Neural cell (in vitro differentiated cells): ENCODE results near the gene UBAC2. TPM values are rescaled to one million over a fixed set of nuclear protein-coding genes. Genes with fewer than 3 reads are reported as not detected.

Source experiments
- H2AFZ ChIP-seq: fragments of 200-600, 300-800 bp; sonication (generic), shearing (Covaris generic); 2 replicates; pipeline ENCODE4 v1.6.0; 2014; ENCODE audit warnings: low read depth, mild to moderate bottlenecking, antibody characterized with exemption, low read length, moderate library complexity
- H3F3A ChIP-seq: fragments of 200-600 bp; shearing (Covaris generic); 2 replicates; pipeline ENCODE4 v1.6.1; 2016; ENCODE audit warnings: mild to moderate bottlenecking, moderate library complexity, mixed read lengths, antibody characterized with exemption, low read length; ENCODE audit not compliant: insufficient read depth, poor library complexity, severe bottlenecking
- H3K27ac ChIP-seq: fragments of 200-600, 300-800 bp; sonication (generic), shearing (Covaris generic); 2 replicates; pipeline ENCODE4 v1.5.1; 2014; ENCODE audit warnings: mild to moderate bottlenecking, low read length, moderate library complexity
- H3K27me3 ChIP-seq: fragments of 300-800, 200-600 bp; sonication (generic), shearing (Covaris generic); 2 replicates; pipeline ENCODE4 v1.6.0; 2014; ENCODE audit warnings: mild to moderate bottlenecking, low read depth, low read length, moderate library complexity; ENCODE audit not compliant: insufficient read depth
- H3K36me3 ChIP-seq: fragments of 300-800, 200-600 bp; sonication (generic), shearing (Covaris generic); 2 replicates; pipeline ENCODE4 v1.5.1; 2014; ENCODE audit warnings: mild to moderate bottlenecking, antibody characterized with exemption, low read length, moderate library complexity; ENCODE audit not compliant: insufficient read depth
- H3K4me2 ChIP-seq: fragments of 300-800, 200-600 bp; sonication (generic), shearing (Covaris generic); 2 replicates; pipeline ENCODE4 v1.6.0; 2014; ENCODE audit warnings: mild to moderate bottlenecking, low read length
- H3K4me3 ChIP-seq: fragments of 300-800, 200-600 bp; sonication (generic), shearing (Covaris generic); 2 replicates; pipeline ENCODE4 v1.5.1; 2014; ENCODE audit warnings: mild to moderate bottlenecking, low read length, moderate library complexity
- H3K79me2 ChIP-seq: fragments of 200-600 bp; shearing (Covaris generic); replicated peaks from 2 replicates; pipeline ENCODE4 v1.6.0; 2014; ENCODE audit warnings: mild to moderate bottlenecking, low read length, moderate library complexity; ENCODE audit not compliant: insufficient read depth
- H3K9ac ChIP-seq: fragments of 300-800, 200-600 bp; sonication (generic), shearing (Covaris generic); 2 replicates; pipeline ENCODE4 v1.6.1; 2016; ENCODE audit warnings: mild to moderate bottlenecking, low read length, mixed read lengths
- H3K9me2 ChIP-seq: fragments of 200-600 bp; shearing (Covaris generic); 2 replicates; pipeline ENCODE4 v1.6.1; 2016; ENCODE audit warnings: mild to moderate bottlenecking, low read length, mixed read lengths; ENCODE audit not compliant: insufficient read depth
- H3K9me3 ChIP-seq: fragments of 200-600, 300-800 bp; sonication (generic), shearing (Covaris generic); 2 replicates; pipeline ENCODE4 v1.6.1; 2016; ENCODE audit warnings: mild to moderate bottlenecking, mixed run types, low read length, moderate library complexity, mixed read lengths
- H4K20me1 ChIP-seq: fragments of 200-600 bp; shearing (Covaris generic); 2 replicates; pipeline ENCODE4 v1.6.1; 2016; ENCODE audit warnings: mild to moderate bottlenecking, mixed run types; ENCODE audit not compliant: insufficient read depth
- EP300 ChIP-seq: fragments of 450-650 bp; conservative IDR thresholded peaks from 2 replicates; pipeline ENCODE4 v1.6.1; 2014; ENCODE audit warnings: antibody characterized with exemption, mild to moderate bottlenecking, moderate library complexity; ENCODE audit not compliant: poor library complexity, severe bottlenecking
- EZH2 ChIP-seq: fragments of 200-600, 300-800 bp; shearing (Covaris generic), sonication (generic); IDR thresholded peaks from 2 replicates; pipeline ENCODE4 v1.6.1; 2014; ENCODE audit warnings: antibody characterized with exemption, low read length, borderline replicate concordance, mild to moderate bottlenecking; ENCODE audit not compliant: insufficient read depth, poor library complexity, severe bottlenecking
- MXI1 ChIP-seq: fragments of 450-650 bp; conservative IDR thresholded peaks from 2 replicates; pipeline ENCODE4 v1.6.1; 2014; ENCODE audit warnings: antibody characterized with exemption, mild to moderate bottlenecking; ENCODE audit not compliant: poor library complexity, severe bottlenecking
- POLR2AphosphoS5 ChIP-seq: IDR thresholded peaks from 2 replicates; pipeline ENCODE4 v1.6.1; 2012
- RAD21 ChIP-seq: fragments of 450-650 bp; conservative IDR thresholded peaks from 2 replicates; pipeline ENCODE4 v1.6.1; 2014; ENCODE audit warnings: antibody characterized with exemption, mild to moderate bottlenecking, moderate library complexity
- SMC3 ChIP-seq: fragments of 450-650 bp; conservative IDR thresholded peaks from 2 replicates; pipeline ENCODE4 v1.6.1; 2014; ENCODE audit warnings: antibody characterized with exemption, mild to moderate bottlenecking, moderate library complexity; ENCODE audit not compliant: poor library complexity
- TAF1 ChIP-seq: IDR thresholded peaks from 2 replicates; pipeline ENCODE4 v1.6.1; 2012; ENCODE audit warnings: low read depth
- polyA plus RNA-seq: library from polyadenylated mRNA; depleted of rRNA; stranded (reverse); fragments of >200 nt; gene quantifications from 2 replicates; pipeline ENCODE4 v1.2.3, GENCODE V29; 2014
- TF ChIP-seq, protein P1 (sequence below): IDR thresholded peaks from 2 replicates; pipeline ENCODE4 v1.6.1; 2012; ENCODE audit warnings: borderline replicate concordance
- TF ChIP-seq, protein P2 (sequence below): fragments of 450-650 bp; IDR thresholded peaks from 2 replicates; pipeline ENCODE4 v1.5.1; 2014; ENCODE audit warnings: antibody characterized with exemption, mild to moderate bottlenecking, moderate library complexity; ENCODE audit not compliant: poor library complexity, severe bottlenecking

Gene UBAC2
- polyA plus RNA-seq, 1 donor from 2014 or later = 56.9 TPM

DNA sequence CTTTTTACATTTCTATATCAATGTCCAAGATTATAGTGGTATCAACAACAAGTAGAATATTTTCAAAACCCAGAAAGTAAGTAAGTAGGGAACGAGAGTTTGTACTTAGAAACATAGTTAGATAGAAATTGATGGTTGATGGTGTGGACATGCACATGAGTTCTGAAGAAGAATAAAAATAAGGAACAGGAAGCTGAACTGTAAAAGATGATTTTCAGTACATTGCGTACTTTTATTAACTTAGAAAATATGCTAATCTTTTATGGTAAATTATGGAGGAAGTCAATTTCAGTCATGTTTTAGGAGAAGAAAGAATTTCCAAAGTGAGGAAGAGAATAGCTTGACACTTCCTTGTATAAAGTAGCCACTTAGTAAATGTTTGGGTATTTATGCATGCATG lies 69.9 kb downstream of the UBAC2 start:
- Histone ChIP-seq H3K27ac (no peak overlapping the region), H3K36me3 (no peaks in the 10 kb centered on the region), H3K9me3 (no peaks in the 10 kb centered on the region), H3F3A (no peaks in the 10 kb centered on the region), H3K79me2 (no peaks in the 10 kb centered on the region), H4K20me1 (no peaks in the 10 kb centered on the region), H3K4me2 (no peak overlapping the region), H3K9ac (no peak overlapping the region), H2AFZ (no peak overlapping the region), H3K9me2 (no peaks in the 10 kb centered on the region), H3K4me3 (no peak overlapping the region), H3K27me3 (no peaks in the 10 kb centered on the region)
- no peak for TF ChIP-seq TAF1
- no peak for TF ChIP-seq RAD21
- no peak for TF ChIP-seq POLR2AphosphoS5
- TF ChIP-seq, protein P1, sequence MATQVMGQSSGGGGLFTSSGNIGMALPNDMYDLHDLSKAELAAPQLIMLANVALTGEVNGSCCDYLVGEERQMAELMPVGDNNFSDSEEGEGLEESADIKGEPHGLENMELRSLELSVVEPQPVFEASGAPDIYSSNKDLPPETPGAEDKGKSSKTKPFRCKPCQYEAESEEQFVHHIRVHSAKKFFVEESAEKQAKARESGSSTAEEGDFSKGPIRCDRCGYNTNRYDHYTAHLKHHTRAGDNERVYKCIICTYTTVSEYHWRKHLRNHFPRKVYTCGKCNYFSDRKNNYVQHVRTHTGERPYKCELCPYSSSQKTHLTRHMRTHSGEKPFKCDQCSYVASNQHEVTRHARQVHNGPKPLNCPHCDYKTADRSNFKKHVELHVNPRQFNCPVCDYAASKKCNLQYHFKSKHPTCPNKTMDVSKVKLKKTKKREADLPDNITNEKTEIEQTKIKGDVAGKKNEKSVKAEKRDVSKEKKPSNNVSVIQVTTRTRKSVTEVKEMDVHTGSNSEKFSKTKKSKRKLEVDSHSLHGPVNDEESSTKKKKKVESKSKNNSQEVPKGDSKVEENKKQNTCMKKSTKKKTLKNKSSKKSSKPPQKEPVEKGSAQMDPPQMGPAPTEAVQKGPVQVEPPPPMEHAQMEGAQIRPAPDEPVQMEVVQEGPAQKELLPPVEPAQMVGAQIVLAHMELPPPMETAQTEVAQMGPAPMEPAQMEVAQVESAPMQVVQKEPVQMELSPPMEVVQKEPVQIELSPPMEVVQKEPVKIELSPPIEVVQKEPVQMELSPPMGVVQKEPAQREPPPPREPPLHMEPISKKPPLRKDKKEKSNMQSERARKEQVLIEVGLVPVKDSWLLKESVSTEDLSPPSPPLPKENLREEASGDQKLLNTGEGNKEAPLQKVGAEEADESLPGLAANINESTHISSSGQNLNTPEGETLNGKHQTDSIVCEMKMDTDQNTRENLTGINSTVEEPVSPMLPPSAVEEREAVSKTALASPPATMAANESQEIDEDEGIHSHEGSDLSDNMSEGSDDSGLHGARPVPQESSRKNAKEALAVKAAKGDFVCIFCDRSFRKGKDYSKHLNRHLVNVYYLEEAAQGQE = no peak
- TF ChIP-seq, protein P2, sequence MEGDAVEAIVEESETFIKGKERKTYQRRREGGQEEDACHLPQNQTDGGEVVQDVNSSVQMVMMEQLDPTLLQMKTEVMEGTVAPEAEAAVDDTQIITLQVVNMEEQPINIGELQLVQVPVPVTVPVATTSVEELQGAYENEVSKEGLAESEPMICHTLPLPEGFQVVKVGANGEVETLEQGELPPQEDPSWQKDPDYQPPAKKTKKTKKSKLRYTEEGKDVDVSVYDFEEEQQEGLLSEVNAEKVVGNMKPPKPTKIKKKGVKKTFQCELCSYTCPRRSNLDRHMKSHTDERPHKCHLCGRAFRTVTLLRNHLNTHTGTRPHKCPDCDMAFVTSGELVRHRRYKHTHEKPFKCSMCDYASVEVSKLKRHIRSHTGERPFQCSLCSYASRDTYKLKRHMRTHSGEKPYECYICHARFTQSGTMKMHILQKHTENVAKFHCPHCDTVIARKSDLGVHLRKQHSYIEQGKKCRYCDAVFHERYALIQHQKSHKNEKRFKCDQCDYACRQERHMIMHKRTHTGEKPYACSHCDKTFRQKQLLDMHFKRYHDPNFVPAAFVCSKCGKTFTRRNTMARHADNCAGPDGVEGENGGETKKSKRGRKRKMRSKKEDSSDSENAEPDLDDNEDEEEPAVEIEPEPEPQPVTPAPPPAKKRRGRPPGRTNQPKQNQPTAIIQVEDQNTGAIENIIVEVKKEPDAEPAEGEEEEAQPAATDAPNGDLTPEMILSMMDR = no peak
- no peak for TF ChIP-seq EP300
- no peak for TF ChIP-seq SMC3
- no peak for TF ChIP-seq MXI1
- no peak for TF ChIP-seq EZH2

DNA sequence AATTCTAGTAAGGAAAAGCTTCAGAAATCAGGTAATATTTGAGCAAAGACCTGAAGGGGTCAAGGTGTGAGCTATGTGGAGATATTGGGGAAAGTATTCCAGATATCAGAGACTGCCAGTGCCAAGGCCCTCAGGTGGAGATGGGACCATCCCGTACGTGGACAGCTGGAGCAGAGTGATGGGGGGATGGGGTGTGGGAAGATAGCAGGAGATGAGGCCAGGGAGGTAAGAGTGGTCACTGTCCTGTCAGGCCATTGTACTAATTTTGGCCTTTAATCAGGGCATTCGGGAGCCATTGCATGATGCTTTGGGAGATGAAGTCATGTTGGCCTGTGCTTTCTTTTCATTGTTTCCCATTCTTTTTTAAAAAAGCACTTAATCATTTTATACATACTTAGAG lies 70.6 kb downstream of the UBAC2 start:
- H3K9me3 ChIP-seq = no peaks in the 10 kb centered on the region
- no peak overlapping the region for H3K27ac ChIP-seq
- H4K20me1 ChIP-seq = no peaks in the 10 kb centered on the region
- H3K4me3 ChIP-seq = no peak overlapping the region
- no peaks in the 10 kb centered on the region for H3K27me3 ChIP-seq
- no peaks in the 10 kb centered on the region for H3K36me3 ChIP-seq
- no peaks in the 10 kb centered on the region for H3F3A ChIP-seq
- no peak overlapping the region for H3K9ac ChIP-seq
- TF ChIP-seq TAF1 (no peak), POLR2AphosphoS5 (no peak), SMC3 (no peak), EZH2 (no peak), EP300 (no peak), RAD21 (no peak), MXI1 (no peak)
- TF ChIP-seq, protein P1 = no peak
- TF ChIP-seq, protein P2 = no peak
- no peaks in the 10 kb centered on the region for H3K79me2 ChIP-seq
- H2AFZ ChIP-seq = no peak overlapping the region
- no peaks in the 10 kb centered on the region for H3K9me2 ChIP-seq
- H3K4me2 ChIP-seq = no peak overlapping the region
